NCI-H128 (cell line): Measurements from ENCODE around the gene TRPV4.
"Not testable (repeated sequence)": the region's sequence is repeated elsewhere in the genome, so short reads cannot be mapped to it uniquely, and the experiment has no call there.

Experiments used
- DNase-seq: peaks from one replicate; lab custom pipeline; 2025; ENCODE audit not compliant: unreplicated experiment; lab: John Stamatoyannopoulos, UW

TRPV4 gene

DNA sequence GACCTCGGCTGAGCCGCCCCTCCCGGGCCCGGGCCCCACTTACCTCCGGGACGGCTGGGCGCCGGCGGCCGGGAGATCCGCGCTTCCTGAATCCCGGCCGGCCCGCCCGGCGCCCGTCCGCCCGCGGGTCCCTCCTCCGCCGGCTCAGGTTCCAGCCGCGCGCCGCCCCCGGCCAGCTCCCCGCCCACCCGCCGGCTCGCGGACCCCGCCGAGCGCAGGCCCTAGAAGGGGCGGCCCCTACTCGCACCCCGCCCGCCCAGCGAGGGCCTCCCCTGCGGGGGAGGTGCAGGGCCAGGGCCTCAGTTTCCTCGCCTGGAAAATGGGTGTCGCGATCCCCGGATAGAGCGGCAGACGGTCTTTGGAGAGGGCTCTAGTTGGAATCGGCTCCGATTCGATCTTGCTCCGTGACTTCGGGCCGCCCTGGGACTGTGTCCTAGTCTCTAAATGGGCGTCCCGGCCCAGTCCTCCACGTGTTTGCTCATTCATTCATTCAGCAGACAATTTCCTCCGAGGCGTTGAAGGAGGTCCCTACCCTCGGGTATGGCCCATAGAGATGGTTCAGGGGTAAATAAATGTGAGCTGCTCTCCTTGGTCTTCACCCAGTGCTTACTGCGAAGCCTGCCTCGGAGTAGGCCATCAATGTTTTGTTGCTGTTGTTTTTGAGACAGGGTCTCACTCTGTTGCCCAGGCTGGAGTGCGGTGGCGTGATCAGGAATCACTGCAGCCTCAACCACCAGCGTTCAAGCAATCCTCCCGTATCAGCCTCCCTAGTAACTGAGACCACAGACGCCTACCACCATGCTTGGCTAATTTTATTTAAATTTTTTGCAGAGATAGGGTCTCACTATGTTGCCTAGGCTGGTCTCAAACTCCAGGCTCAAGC lies at the start of gene TRPV4:
Gene TRPV4 (minus strand): TSS at position 92 of the 883 bp plus-strand sequence. CDS start 18,602 bp downstream, outside the sequence.
- DNase-seq, result no peak

DNA sequence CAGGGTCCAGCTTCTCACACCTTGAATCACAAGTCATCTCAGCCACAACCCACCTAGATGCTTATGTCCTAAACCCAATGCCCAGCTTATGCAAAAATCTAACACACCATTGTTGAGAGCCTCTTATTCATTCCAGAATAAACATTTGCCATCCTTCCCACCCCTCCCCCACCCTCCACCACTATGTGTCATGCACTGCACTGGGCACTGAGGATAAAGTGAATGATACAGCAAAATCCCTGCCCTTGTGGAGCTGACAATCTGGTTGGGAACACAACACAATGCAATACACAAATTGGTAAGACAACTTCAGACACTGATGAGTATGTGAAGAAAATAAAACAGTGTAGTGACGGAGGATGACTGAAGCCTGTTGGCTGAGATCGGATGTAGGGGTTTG lies 48.6 kb upstream of the TRPV4 start:
- DNase-seq, result no peak

DNA sequence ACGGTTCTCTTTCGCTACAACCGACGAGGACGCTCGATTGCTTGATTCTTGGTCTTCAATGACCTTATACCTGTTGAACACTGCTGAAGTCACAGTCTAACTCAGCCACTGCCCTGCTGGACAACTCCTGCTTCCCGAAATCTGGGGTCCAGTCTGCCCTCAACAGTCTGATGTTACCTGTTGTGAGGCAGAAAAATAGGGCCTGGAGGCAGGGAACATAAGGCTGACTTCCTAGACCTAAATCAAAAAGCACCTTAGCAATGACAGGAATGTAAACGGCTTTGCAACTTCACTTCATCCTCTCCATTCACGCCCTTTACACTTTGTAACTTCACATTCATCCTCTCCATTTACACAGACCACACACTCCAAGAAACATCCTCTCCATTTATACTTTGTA lies 47.7 kb upstream of the TRPV4 start:
- no peak for DNase-seq

DNA sequence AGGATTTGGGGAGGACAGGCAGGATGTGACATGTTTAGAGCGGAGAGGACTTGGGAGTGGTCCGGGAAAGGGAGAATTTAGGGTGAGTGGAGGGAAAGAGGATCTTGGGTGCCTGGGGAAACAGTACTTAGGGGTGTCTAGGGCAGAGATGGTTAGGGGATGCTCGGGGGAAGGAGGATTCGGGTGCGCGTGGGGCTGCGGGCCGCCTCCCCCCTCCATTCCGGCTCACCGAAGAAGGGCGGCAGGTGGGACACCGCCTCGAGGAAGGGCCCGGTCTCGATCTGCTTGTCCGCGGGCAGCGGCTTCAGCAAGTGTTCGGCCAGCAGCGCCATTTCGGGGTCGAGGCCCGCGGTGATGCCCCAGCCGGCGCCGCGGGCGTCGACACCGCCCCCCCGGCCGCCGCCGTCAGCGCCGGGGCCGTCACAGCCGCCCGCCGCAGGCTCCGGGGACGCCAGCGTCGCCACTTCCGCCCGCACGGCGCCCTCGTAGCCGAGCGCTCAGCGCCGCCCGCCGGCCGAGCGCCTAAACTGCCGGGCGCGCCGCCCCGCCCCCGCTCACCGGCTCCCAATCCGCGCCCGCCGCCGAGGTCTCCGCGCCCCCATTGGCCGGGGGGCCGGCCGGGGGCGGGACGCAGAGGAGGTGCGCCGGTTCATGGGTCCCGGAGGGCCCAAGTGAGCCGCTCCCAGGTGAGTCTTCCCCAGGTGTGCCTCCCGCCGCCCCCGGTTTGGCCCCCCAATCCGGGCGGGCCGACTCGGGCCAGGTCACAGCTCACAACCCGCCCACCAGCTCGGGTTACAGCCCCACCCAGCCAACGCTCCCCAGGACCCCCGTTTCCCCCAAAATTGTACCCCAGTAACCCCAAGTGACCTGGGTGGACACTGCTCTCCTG lies 47.1 kb upstream of the TRPV4 start, which contains the start of gene GLTP:
Gene GLTP (minus strand): TSS at position 499 of the 889 bp plus-strand sequence. CDS start 167 bp downstream, at position 332.
- DNase-seq, result peak; percentile 75

DNA sequence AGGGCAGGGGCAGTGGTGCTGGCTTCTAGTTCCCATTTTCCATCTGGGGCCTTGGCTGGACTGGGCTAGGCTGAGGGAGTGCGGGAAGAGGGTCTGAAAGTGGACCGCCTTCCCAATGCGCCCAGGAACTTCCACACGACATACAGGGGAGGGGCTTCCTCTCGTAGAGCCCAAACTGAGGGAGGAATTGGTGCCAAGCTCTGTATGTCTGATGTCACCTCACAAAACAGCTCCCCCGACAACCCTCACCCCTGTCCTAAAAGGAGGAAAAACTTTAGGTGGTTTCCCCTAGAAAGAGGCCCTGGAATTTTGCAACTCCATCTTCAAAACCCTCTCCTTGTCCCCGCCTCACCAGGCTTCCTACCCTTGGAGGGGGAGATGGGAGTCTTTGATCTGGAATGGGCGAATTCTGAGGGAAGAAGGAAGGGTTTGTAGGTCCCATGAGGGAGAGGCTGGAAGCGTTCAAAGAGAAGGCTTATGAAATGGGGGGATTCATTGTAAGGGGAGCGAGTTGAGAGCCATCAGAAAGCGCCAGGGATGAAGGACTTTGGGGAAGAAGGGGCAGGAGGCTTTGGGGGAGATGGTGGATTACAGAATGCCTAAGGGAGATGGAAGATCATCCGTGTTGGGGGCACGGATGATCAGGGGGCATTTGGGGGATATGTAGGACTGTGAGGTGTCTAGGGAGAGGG lies 46.3 kb upstream of the TRPV4 start:
- no peak for DNase-seq

DNA sequence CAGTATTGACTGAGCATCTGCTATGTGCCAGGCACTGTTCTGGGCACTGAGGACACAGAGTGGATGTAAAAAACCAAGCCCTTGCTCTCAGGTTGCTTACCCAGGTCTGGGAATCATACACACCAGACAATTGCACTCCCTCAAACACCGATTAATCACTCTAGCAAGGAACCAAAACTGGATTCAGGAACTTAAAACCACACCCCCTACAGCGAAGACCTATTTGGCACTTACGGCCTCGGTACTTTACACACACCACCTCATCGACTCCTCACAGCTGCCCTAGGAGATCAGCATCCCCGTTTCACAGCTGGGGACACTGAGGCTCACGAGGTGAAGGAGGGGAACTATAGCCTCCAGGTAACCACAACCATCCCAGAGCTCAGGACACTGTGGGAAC lies 45.6 kb upstream of the TRPV4 start:
- DNase-seq, result no peak

DNA sequence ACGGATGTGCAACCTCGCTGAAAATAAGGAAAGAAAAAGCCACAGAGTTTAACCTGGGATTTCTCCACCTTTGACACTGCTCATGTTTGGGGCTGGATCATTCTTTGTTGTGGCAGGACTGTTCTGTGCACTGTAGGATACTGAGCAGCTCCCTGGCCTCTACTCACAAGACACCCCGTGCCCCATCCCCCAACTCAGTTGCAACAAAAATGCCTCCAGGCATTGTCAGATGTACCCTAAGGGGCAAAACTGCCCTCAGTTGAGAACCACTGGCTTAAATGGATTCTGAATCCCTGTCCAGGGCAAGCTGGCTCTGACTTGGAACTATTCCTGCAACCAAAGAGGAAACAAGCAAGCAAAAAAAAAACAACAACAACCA lies 45.0 kb upstream of the TRPV4 start:
- no peak for DNase-seq

DNA sequence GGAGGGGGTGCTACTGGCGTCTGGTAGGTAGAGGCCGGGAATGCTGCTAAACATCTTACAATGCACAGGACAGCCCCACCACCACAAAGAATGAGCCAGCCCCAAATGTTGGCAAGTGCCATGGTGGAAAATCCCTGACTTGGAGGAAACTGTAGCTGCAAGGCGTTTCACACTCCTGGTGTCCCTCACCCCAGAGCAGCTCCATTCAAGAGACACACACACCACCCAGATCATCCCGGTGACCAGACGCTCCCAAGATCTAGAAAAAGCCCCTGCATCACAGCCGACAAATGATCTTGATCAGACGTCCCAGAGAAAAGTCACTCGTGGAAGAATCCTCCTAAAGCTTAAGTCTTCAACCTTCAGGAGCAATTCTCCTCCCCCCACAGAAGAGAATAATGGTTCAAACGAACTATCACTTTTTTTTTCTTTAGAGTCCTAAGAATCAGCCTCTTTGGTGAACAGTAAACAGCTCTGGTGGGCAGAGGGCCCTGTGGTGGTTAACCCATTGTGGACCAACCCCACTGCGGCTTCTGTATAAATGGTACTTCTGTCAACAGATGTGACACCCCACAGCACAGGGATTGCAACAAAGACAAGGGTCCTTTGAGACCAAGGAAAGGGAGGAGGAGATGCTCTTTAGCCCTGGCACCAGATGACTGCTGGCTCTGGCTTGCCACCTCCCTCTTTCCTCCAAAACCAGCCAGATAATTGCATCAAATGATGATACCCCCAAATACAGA lies 44.5 kb upstream of the TRPV4 start:
- no peak for DNase-seq

DNA sequence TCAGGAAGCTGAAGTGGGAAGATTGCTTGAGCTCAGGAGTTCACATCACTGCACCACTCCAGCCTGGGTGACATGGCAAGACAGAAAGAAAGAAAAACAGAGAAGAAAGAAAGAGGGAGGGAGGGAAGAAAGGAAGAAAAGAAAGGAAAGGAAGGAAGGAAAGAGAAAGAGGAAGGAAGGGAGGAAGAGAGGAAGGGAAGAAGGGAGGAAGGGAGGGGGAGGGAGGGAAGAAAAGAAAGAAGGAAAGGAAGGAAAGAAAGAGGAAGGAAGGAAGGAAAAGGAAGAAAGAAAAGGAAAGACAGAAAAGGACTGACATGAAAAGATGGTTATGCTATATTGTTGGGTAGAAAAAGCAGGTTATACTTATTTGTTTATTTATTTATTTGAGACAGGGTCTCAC lies 43.2 kb upstream of the TRPV4 start:
- DNase-seq, result no peak

DNA sequence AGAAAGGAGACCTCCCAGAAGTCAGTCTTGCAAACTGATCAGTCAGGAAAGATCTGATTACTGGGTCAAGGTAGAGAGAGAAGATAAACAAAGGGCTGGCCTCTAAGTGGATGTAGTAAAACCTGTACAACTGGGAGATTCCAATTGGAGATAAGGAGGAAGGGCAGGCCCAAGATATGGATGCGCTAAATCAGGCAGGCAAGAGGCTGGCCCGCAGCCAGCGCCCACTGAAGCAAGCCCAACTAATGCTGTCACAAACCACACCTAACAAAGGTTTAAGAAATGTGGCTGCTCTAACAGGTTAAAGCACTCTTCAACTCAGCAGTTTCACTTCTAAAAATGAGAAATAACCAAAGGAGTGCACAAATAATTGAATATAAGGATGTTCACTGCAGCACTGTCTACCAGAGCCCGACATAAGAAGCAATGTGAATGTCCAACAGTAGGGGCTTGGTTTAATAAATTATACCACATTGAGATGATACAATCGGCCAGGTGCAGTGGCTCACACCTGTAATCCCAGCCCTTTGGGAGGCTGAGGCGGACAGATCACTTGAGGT lies 42.5 kb upstream of the TRPV4 start:
- DNase-seq, result no peak

DNA sequence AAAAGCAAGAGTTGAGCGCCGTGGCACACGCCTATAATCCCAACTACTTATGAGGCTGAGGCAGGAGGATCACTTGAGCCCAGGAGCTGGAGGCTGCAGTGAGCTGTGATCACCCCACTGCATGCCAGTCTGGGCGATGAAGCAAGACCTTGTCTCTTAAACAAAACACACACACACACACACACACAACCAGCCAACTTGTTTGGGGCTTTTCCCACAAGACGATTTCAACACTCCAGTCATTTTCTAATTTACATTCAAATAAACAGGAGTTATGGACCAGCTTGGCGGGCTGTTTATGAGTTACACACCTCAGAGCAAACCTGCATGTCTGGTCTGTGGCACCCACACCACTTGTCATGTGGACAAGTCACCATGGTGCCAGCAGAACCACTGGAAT lies 40.5 kb upstream of the TRPV4 start:
- DNase-seq, result no peak

DNA sequence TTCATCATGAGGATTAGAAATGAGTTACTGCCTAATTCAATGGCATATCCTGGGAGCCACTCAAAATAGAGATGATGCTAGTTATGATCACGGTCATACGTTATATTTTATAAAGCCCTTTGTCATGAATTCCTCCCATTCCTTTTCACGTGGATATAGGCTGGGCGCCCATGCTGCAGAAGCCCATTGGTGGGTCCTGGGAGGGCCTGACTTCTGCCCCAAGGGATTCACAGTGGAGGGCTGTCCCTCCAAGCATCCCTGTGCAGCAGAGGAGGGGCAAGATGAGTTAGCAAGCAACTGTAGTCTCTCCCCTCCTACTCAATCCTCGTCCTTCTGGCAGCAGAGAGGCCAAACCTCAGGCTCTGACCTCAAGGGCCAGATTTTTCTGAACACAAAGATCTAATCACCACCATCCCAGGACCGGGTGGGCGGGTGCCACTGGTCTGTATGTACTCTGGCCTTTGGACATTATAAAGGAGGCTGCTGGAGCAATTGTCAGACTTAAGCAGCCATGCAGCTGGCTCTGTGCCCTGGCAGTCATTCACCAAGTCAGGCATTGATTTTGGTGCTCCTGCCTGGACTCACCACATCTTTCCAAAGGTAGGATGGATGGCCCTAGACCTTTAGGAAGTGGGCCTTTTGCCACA lies 38.6 kb upstream of the TRPV4 start:
- no peak for DNase-seq

DNA sequence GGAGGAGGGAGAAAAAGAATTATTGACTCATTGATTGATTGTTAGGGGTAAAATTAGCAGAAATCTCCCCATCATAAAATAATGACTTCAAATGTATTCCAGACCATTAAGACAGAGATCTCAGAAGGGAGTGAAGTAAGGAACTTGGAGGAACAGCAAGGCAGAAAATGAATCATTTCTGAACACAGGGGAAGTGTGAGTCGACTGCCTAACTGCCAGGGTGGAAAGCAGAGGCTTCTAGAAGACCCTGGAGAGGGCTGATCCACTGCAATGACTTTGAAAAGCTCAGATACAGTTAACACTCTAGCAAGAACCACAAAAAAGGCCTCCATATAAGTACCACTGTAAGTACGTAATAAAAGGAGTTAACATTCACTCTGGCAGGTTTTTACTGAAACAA lies 37.5 kb upstream of the TRPV4 start:
- DNase-seq, result no peak

DNA sequence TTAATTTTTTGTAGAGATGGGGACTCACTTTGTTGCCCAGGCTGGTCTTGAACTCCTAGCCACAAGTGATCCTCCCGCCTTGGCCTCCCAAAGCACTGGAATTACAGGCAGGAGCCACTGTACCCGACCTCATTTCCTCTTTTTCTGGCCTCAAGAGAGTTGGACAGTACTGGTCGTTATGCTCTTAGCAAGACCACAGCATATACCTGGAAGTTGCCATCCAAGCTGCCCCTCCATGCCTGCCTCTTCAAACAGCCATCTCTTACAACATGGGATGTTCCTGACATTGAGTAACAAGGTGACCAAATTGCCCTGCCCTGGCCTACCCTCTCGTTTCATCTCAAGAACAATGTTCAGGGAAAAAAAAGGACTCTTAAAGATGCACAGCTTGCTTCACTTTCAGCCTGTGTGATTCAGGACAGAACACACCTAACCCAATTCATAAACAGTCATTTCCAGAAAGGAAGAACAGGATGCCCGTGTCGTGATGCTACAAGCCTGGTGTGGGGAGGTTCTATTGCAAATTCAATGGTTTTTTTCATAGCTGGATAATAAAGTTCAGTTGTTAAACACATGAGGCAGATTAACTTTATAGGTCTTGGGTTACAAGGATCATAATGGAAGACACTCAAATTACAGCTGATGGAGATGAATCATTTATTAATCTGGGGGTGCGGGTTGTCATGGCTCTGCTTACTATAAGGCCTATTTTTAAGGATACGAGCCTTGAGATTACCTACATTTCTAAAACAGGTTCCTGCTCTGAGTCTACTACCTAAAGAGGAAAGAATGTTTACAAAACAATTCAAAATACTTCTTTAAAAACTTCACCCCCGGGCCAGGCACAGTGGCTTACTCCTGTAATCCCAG lies 35.2 kb upstream of the TRPV4 start:
- DNase-seq, result no peak

DNA sequence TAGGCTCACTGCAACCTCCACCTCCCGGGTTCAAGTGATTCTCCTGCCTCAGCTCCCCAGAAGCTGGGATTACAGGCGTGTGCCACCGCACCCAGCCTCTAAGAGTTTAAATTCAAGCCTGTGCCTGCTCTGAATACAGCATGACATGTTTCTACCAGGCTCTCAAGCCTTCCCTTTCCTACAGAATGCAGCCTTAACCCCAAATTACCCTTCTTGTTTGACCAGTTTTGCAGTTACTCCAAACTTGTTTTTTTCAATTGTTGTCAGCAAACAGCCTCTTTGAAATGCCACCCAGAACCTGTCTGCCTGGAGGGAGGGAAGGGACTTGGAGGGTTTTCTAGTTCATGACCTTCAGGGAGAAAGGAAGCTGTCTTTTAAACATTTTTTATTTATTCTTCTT lies 31.7 kb upstream of the TRPV4 start:
- DNase-seq, result no peak

DNA sequence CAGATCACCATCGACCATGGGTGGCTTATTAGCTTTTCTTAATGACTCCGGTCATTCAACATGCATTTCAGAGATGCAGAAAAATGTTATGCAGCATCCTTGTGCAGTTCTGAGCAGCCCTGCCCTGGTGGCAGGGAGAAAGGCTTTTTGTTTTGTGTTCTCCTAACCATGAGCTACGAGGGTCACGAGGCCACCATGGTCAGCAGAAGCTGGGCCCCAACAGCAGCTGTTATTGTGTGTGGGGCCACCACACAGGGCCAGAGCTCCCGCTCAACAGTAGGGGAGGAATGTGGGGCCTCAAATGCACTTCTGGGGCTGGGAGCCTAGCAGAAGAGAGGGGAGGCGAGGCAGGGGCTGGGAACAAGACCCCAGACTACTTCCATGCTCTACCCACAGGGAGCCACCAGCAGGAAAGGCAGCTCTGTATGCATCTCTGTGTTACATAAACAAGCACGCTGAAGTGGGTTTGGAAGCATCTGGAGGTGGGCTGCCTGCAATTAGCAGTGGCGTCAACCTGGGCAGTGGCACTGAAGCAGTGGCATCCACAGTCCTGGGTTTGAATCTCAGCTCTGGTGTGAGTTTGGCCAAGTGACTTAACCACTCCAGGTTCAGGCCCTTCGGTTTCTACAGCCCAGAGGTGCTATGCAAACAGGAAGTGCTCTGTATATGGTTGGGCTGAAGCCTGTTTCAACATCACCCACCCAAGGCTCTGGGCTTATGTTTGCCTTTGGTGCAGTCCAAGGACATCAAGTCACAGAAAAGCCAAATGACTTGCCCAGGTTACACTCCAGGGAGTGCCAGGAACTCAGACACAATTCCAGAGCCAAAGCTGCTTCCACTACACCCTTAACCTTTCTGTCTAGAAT lies 30.9 kb upstream of the TRPV4 start:
- no peak for DNase-seq

DNA sequence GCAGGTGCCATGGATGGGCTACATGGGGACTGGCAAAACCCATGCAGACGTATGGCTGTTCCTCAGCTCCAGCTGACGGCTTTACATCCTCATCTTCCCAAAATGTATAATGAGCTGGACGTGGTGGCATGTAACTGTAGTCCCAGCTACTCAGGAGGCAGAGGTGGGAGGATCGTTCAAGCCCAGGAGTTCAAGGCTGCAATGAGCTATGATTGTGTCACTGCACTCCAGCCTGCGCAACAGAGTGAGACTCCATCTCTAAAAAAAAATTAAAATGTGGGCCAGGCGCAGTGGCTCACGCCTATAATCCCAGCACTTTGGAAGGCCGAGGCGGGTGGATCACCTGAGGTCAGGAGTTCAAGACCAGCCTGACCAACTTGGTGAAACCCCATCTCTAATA lies 29.3 kb upstream of the TRPV4 start:
- DNase-seq, result not testable (repeated sequence)
